Measurements from ENCODE around the gene CCDC92.

DNA sequence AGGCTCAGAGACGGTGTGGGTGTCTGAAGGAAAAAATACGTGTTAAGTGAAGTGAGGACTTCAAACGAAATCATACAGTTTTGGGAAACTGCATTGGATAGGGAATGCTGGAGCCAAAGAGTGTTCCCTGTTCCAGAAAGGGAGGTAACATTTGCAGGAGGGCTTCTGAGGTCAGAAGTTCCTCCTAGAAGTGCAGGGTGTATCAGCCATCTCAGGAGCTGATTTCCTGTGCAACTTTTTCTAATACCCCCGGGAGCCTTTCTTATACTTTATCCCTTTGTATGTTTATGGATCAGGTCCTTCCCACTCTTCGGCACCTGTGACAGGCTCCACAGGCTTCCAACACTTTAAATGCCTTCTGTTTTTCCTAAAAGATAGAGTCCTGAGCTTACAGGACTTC lies 25.3 kb upstream of the CCDC92 start:
- no peak for TF ChIP-seq GATA3 (IDR thresholded peaks at IDR 0.05; ENCODE audit: low read depth, low read length)
- TF ChIP-seq GATA2 (IDR thresholded peaks at IDR 0.05; ENCODE audit: low read depth, low read length): no peak

Measured in SH-SY5Y (cell line).